ENCODE data around the gene VPS37C. TPM values are rescaled to one million over a fixed set of nuclear protein-coding genes. Genes with fewer than 3 reads are reported as not detected.

VPS37C gene
- total RNA-seq, 1 experiment from 2014 or later, result 23.1 TPM

DNA sequence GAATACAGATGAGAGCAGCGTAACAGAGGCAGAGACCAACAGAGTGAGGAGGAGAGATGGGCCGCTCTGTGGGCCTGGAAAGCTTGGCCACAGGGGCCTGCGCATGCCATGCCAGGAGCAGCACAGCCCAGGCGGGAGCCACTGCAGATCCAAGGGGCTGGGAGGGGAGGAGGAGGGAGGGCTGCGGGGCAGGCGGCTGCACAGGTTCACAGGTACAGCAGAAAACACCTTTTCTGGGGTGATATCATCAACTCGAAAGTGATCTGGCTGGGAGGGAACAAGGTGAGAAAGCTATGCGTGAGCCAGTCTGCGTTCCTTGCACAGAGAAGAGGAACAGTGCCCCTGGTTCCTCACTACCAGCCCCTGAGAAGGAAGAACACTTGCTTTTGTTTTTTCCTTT is 14.8 kb downstream of the VPS37C start:
- no peak overlapping the region for H3K4me2 ChIP-seq (ENCODE audit: low read length)
- no TSS peak for BruUV-seq (replicated peaks)
- no peak overlapping the region for H3K27ac ChIP-seq (ENCODE audit: low read depth, low read length)
- DNase-seq (ENCODE audit: low read depth, low spot score) (no peak), ATAC-seq (no peak)
- RAD21 ChIA-PET (ENCODE audit: low non-redundant PET in 1 of 2, low total read pairs in 2 of 2, uncharacterized antibody in 2 of 2, unreplicated experiment in 2 of 2), result no interaction called here
- H3K9me3 ChIP-seq (ENCODE audit: control insufficient read depth in 1 of 2, insufficient read depth in 1 of 2, low read depth in 1 of 2, low read length in 2 of 2), result no peaks in the 10 kb centered on the region
- no peak overlapping the region for H2AFZ ChIP-seq (ENCODE audit: low read depth, low read length, poor library complexity, severe bottlenecking)
- H3K27me3 ChIP-seq (ENCODE audit: insufficient read depth, low read length), result no peaks in the 10 kb centered on the region
- no peak overlapping the region for H3K9ac ChIP-seq (ENCODE audit: low read length)
- CTCF ChIA-PET, result no interaction called here
- POLR2A ChIA-PET, result no interaction called here
- no peaks in the 10 kb centered on the region for H3K9me2 ChIP-seq (ENCODE audit: insufficient read depth)
- no peak overlapping the region for H3K4me3 ChIP-seq (replicated peaks in 1 of 2; ENCODE audit: low read depth in 1 of 2, low read length in 2 of 2)
- H4K20me1 ChIP-seq (ENCODE audit: insufficient read depth), result no peaks in the 10 kb centered on the region
- TF ChIP-seq ELF1 (IDR thresholded peaks at IDR 0.05; ENCODE audit: borderline replicate concordance, low read depth) (no peak), YY1 (IDR thresholded peaks at IDR 0.05; ENCODE audit: extremely low read depth, insufficient replicate concordance, low read depth, low read length) (no peak), POLR2A (IDR thresholded peaks at IDR 0.05; ENCODE audit: borderline replicate concordance, extremely low read depth, insufficient read depth, insufficient read length) (no peak)
- TF ChIP-seq, protein P1, sequence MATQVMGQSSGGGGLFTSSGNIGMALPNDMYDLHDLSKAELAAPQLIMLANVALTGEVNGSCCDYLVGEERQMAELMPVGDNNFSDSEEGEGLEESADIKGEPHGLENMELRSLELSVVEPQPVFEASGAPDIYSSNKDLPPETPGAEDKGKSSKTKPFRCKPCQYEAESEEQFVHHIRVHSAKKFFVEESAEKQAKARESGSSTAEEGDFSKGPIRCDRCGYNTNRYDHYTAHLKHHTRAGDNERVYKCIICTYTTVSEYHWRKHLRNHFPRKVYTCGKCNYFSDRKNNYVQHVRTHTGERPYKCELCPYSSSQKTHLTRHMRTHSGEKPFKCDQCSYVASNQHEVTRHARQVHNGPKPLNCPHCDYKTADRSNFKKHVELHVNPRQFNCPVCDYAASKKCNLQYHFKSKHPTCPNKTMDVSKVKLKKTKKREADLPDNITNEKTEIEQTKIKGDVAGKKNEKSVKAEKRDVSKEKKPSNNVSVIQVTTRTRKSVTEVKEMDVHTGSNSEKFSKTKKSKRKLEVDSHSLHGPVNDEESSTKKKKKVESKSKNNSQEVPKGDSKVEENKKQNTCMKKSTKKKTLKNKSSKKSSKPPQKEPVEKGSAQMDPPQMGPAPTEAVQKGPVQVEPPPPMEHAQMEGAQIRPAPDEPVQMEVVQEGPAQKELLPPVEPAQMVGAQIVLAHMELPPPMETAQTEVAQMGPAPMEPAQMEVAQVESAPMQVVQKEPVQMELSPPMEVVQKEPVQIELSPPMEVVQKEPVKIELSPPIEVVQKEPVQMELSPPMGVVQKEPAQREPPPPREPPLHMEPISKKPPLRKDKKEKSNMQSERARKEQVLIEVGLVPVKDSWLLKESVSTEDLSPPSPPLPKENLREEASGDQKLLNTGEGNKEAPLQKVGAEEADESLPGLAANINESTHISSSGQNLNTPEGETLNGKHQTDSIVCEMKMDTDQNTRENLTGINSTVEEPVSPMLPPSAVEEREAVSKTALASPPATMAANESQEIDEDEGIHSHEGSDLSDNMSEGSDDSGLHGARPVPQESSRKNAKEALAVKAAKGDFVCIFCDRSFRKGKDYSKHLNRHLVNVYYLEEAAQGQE (IDR thresholded peaks at IDR 0.05; ENCODE audit: low read depth), result no peak
- peaks cover 75% of the 10 kb centered on the region for H3K79me2 ChIP-seq (ENCODE audit: insufficient read depth, low read length)
- intact Hi-C loops (cut with micrococcal nuclease), result no loop called here
- H3K36me3 ChIP-seq (ENCODE audit: control insufficient read depth in 1 of 2, insufficient read depth in 2 of 2, low read length in 2 of 2), result no peaks in the 10 kb centered on the region
- H3K4me1 ChIP-seq (ENCODE audit: control insufficient read depth in 1 of 2, insufficient read depth in 2 of 2, low read length in 2 of 2), result peaks cover 5 to 21% of the 10 kb centered on the region in 2 experiments; a peak in 3 of 4 replicates

DNA sequence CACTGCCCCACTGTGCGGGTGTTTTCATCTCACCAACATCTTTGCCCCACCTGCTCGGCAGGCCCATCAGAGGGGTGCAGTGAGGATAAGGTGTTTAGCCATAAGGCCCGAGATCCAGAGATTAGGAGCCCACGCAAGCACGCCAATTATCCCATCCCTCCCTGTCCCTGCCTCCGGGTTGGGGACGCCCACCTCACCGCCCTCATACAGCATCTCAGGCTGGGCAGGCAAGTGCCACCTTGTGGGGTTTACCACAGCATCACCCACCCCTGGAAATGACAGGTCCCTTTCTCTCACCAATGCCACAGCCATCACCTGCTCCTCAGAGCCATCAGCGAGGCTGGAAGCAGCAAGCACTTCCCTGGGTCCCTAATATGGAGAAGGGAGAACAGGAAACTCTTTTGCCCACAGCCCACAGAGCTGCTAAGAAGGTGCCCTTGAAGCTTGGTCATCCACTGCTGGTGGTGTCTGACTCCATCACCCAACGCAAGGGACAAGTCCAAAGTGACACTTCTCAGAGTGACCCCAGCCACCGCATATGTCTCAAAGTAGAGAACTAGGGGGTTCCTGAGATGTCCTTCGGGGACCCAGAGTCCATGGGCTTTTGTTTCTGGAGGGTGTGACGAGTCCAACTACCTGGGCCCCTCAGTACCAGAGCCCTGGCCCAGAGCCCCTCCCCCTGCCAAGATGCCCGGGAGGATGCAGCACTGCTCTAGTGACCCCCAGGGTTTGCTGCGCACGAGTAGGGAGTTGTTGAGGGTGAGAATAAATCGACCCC is 15.8 kb downstream of the VPS37C start:
- ChIA-PET RAD21 (ENCODE audit: low non-redundant PET in 1 of 2, low total read pairs in 2 of 2, uncharacterized antibody in 2 of 2, unreplicated experiment in 2 of 2) (no interaction called here), CTCF (no interaction called here), POLR2A (no interaction called here)
- H3K4me2 ChIP-seq (ENCODE audit: low read length), result no peak overlapping the region
- no peaks in the 10 kb centered on the region for H3K36me3 ChIP-seq (ENCODE audit: control insufficient read depth in 1 of 2, insufficient read depth in 2 of 2, low read length in 2 of 2)
- intact Hi-C loops (cut with micrococcal nuclease), result no loop called here
- H3K27me3 ChIP-seq (ENCODE audit: insufficient read depth, low read length), result no peaks in the 10 kb centered on the region
- no peak overlapping the region for H3K4me3 ChIP-seq (replicated peaks in 1 of 2; ENCODE audit: low read depth in 1 of 2, low read length in 2 of 2)
- H3K9me3 ChIP-seq (ENCODE audit: control insufficient read depth in 1 of 2, insufficient read depth in 1 of 2, low read depth in 1 of 2, low read length in 2 of 2), result no peaks in the 10 kb centered on the region
- H3K9ac ChIP-seq (ENCODE audit: low read length), result no peak overlapping the region
- no peak overlapping the region for H2AFZ ChIP-seq (ENCODE audit: low read depth, low read length, poor library complexity, severe bottlenecking)
- H3K4me1 ChIP-seq (ENCODE audit: control insufficient read depth in 1 of 2, insufficient read depth in 2 of 2, low read length in 2 of 2), result peaks cover 5 to 14% of the 10 kb centered on the region in 2 experiments; a peak in 3 of 4 replicates
- ATAC-seq, result no peak
- peaks cover 69% of the 10 kb centered on the region for H3K79me2 ChIP-seq (ENCODE audit: insufficient read depth, low read length)
- BruUV-seq (replicated peaks), result no TSS peak
- DNase-seq (ENCODE audit: low read depth, low spot score), result no peak
- no peaks in the 10 kb centered on the region for H4K20me1 ChIP-seq (ENCODE audit: insufficient read depth)
- H3K9me2 ChIP-seq (ENCODE audit: insufficient read depth), result no peaks in the 10 kb centered on the region
- no peak overlapping the region for H3K27ac ChIP-seq (ENCODE audit: low read depth, low read length)
- no peak for TF ChIP-seq CBX3 (IDR thresholded peaks at IDR 0.05; ENCODE audit: low read depth)
- TF ChIP-seq SIN3A (IDR thresholded peaks at IDR 0.05; ENCODE audit: low read depth), result no peak
- TF ChIP-seq, protein P2, sequence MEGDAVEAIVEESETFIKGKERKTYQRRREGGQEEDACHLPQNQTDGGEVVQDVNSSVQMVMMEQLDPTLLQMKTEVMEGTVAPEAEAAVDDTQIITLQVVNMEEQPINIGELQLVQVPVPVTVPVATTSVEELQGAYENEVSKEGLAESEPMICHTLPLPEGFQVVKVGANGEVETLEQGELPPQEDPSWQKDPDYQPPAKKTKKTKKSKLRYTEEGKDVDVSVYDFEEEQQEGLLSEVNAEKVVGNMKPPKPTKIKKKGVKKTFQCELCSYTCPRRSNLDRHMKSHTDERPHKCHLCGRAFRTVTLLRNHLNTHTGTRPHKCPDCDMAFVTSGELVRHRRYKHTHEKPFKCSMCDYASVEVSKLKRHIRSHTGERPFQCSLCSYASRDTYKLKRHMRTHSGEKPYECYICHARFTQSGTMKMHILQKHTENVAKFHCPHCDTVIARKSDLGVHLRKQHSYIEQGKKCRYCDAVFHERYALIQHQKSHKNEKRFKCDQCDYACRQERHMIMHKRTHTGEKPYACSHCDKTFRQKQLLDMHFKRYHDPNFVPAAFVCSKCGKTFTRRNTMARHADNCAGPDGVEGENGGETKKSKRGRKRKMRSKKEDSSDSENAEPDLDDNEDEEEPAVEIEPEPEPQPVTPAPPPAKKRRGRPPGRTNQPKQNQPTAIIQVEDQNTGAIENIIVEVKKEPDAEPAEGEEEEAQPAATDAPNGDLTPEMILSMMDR (IDR thresholded peaks at IDR 0.05 in 2 of 3, conservative IDR thresholded peaks at IDR 0.05 in 1 of 3; ENCODE audit: borderline replicate concordance in 1 of 3, insufficient read depth in 1 of 3, low read depth in 2 of 3, low read length in 2 of 3), result no peak
- TF ChIP-seq FOSL1 (IDR thresholded peaks at IDR 0.05; ENCODE audit: low read depth), result no peak
- no peak for TF ChIP-seq POLR2AphosphoS5 (IDR thresholded peaks at IDR 0.05; ENCODE audit: low read depth, low read length)
- no peak for TF ChIP-seq CEBPB (IDR thresholded peaks at IDR 0.05; ENCODE audit: low read depth)

Measured in HCT116 (cell line).